Stimulated activated CD8-positive, alpha-beta memory T cell treated with anti-CD3 and anti-CD28 coated beads, Interleukin-2, amount 100 ng/mL, for 48 hours (primary cell): ENCODE results near the gene SPAM1.
A peak's percentile ranks its signal among the peaks of the same experiment; 100 is the strongest.
"Not testable (repeated sequence)": the region's sequence is repeated elsewhere in the genome, so short reads cannot be mapped to it uniquely, and the experiment has no call there.

Experiments
- DNase-seq, 2 donors: peaks; one replicate each; pipeline ENCODE4 v3.0.0-alpha.2; 2020; ENCODE audit warnings: low read depth in 2 of 2

SPAM1 gene

DNA sequence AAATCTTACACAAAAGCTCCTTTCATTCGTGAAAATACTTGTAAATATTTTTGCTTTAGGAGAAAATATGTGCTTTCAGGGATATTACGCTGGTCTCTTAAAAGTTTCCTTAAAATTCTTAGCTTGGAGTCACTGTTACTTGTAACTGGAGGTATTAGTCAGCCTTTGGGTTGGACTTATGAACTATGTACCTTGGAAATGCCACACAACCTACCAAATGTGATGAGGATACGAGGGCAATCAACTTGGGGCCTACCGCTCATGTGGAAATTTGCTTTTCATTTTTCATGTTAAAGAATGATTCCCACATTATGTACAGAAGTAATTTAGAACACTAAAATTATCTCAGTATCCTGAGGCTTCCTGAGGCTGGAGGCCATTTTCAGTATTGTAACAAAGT lies 23.1 kb downstream of the SPAM1 start:
- DNase-seq = no peak

DNA sequence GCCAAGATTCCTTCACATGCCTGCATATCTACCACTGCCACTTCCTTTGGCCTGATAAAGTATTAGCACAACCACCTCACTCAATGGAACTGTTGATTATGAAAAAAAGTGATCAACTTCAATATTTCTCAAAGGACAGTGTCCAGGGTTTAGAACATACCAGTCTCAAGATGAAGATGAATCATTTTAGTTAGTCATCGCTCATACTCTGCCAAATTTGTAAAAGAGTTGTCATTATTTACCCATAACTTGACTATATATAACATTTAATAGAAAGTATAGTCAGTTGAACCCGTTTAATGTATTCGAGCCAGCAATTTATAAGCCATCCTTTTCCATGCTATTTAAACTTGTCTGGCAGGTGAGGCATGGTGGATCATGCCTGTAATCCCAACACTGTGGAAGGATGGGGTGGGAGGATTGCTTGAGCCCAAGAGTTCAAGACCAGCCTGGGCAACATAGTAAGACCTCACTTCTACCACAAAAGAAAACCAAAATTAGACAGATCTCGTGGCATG lies 33.2 kb downstream of the SPAM1 start:
- no peak for DNase-seq

DNA sequence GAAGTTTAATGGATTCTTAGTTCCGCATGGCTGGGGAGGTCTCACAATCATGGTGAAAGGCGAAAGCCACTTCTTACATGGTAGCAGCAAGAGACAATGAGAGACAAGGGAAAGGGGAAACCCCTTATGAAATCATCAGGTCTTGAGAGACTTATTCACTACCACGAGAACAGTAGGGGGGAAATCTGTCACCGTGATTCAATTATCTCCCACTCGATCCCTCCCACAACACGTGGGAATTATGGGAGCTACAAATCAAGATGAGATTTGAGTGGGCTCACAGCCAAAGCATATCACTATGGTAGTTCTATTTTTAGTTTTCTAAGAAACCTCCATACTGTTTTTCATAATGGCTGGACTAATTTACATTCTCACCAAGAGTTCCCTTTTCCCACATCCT lies 36.7 kb downstream of the SPAM1 start:
- DNase-seq = peak in 1 of 2 donors; percentile 1

DNA sequence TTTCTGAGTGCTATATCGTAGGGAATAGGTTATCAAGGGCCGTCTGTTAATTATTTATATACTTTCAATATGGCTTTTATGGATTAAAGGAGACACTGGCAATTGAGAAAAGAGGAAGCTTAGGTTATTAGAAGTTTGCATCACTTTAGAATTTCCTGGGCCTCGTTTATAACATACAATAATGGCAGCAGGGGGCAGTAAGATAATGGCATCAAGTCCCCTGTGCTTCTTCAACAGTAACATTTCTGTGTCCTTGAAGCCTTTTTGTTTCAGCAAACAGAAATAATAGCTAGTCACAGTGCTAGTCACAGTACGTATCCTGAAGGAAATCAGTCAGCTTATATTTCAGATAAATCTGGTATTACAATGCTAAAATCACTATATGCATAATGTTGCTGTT lies 41.9 kb downstream of the SPAM1 start:
- DNase-seq = no peak

DNA sequence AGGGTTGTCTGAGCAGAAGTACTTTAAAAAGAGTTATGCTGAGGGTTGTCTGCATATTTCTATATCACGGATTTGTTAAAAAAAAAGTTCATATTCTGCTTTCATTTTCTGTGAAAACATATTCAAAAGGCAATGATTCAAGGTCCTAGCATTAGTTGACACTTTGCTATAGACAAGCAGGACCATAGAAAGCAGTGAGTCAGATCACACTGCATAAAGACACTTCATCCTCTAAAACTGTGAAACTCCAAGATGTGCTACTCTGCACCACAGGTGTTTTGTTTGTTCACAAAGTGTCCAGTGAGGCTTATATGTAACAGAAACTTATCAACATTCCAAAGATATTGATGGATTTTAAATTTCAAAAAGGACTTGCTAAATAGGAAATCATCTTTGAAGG lies 47.0 kb downstream of the SPAM1 start:
- DNase-seq = no peak

DNA sequence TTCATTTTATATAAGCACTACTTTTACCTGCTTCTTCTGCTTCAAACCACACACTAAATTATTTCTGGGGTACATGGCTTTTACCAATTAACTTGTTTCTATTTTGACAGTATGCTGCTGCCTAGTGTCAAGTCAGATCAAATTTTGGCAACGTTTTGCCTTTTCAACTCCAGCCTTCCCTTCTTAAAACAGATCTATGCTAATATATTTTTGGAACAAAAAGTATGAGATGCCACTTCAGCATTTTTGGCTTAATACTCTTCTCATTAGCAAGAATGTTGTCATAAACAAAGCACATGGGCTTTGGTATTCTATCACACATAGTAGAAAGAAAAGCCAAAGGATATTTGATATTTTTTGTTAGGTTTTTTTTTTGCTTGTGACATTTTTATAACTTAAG lies 47.8 kb downstream of the SPAM1 start:
- DNase-seq = no peak

DNA sequence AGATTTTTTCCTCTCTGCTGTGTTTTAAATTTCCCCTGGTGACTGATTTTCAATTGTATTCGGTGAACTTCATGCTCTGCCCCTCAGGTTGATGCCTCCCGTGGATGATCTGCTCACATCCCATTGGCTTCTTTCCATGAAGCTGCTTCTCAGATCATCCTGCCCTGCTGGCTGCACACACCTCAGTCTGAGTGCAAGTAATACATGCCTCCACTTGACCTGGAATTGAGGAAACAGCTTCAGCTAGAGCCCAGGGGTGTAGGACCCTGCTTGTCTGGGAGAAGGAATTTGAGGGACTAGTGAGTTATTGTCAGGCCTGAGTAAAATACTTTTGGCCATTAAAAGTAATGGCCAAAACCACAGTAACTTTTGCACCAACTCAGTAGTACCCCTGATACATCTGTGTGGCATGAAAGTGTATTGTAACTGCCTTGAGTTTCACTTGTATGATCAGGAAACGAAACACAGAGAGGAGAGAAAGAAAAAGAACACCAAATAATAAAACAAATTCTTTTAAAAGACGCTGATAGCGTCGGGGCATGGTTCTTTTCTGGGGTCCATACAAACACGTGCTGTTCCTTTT lies 49.4 kb downstream of the SPAM1 start:
- no peak for DNase-seq

DNA sequence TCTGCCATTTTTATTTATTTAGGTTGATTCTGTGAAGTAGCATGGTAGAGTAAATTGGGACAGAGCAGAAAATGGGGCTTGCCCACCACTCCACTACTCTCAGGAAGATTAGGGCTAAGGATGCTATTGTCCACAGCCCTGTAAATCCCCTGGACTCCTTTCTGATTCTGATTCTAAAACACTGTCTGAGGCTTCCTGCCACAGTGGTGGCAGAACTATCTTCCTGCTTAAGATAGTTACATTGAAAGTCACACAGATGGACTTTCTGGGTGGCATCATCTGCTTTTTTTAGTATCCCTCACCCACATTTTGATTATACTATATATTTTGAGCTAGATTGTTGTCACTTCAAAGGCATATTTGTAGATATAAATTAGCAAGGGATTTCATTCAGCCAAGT lies 50.0 kb downstream of the SPAM1 start:
- no peak for DNase-seq

DNA sequence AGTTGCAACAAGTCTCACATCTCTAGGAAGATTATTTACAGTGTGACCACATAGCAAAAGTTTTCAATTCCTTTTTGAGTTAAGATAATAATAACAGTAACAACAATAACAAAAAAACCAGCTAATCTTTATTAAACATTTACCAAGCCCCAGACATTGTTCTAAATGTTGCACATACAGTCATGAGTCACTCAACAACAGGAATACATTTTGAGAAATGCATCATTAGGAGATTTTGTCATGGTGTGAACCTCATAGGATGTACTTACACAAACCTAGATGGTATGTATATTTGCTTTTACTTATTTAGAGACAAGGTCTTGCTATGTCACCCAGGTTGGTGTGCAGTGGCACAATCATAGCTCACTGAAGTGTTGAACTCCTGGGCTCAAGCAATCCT lies 52.0 kb downstream of the SPAM1 start:
- no peak for DNase-seq

DNA sequence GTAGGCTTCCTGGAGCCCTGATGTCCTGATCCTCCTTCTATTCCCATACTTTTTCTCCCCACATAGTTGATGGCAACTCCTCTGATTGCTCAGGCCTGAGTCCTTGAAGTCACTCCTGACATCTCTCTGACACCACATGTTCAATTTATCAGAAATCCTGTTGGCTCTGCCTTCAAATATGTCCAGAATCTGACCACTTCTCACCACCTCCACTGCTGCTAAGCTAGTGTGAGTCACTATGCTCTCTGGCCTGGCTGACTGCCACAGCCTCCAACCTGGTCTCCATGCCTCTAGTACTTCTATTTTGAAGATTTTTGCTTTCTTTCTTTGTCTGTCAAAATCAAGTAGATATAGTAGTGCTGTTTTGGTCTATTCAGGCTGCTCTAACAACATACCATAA lies 54.8 kb downstream of the SPAM1 start:
- no peak for DNase-seq

DNA sequence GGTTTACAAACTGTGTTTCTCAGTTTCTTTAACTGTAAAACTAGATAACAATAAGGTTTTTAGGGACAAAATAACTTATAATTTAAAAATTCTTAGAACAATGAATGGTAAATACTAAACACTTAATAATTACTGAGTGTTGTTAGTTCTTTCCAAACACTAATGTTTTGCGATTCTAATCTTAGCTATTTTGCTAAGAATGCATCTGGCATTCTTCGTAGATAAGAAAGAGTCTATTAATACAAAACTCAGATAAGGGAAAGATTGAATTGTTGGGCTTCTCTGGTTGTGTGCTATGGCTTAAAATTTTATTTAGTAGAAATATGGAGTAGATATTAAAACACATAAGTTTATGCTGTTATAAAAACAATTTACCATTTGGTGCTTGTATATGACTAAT lies 62.4 kb downstream of the SPAM1 start:
- DNase-seq = no peak

DNA sequence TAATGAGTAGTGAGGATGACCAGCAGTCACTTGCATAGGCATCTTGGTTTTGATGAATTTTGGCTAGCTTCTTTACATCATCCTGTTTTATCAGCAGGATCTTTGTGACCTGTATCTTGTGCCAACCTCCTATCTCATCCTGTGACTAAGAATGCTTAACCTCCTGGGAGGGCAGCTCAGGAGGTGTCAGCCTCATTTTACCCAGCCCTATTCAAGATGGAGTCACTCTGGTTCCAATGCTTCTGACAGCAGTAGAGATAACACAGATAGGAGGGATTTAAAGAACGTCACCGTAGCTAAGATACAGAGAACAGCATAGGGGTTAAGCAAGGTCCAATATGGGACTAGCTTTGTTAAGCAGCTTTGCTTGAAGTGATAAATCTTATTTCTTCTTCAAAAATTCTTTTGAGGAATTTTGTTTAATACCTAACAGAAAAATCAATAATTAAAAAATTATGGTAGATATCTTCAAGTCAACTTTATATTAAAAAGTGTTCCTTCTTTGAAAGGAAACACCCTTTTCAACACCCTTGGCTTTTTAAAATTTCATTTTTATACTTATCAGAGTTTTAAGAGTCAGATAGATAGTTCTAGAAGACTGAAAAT lies 68.0 kb downstream of the SPAM1 start:
- no peak for DNase-seq

DNA sequence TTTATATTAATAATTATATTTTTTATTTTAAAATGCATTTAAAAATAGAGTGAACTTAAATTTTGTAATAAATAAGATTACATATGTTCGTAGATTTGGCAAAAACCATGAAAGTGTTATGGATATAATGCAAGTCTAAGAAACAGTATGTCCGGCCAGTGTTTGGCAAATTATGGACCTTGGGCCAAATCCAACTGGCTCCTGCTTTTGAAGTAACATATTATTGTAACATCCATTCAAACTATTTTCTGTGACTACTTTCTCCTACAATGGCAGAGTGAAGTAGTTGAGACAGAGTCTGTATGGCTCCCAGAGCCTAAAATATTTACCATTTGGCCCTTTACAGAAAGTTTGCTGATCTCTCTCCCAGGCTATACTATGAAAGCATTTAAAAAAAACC lies 69.0 kb downstream of the SPAM1 start:
- no peak for DNase-seq

DNA sequence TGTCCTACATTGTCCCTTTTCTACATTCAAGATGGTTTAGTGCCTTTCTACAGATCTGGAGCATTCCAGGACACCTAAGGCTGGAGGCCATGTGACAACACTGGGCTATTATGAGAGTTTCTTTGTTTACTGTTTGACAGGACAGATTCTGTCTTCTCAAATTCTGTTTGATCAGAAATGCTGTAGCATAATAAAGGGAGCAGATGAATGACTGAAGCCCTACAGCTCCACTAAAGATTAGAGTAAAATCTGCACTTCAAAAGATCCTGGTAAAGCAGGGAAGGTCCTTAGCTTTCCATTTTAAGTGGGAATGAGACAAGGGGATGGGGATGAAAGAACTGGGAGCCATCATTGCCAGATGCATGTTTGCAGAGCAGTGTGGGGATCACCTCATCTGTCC lies 69.4 kb downstream of the SPAM1 start:
- DNase-seq = no peak

DNA sequence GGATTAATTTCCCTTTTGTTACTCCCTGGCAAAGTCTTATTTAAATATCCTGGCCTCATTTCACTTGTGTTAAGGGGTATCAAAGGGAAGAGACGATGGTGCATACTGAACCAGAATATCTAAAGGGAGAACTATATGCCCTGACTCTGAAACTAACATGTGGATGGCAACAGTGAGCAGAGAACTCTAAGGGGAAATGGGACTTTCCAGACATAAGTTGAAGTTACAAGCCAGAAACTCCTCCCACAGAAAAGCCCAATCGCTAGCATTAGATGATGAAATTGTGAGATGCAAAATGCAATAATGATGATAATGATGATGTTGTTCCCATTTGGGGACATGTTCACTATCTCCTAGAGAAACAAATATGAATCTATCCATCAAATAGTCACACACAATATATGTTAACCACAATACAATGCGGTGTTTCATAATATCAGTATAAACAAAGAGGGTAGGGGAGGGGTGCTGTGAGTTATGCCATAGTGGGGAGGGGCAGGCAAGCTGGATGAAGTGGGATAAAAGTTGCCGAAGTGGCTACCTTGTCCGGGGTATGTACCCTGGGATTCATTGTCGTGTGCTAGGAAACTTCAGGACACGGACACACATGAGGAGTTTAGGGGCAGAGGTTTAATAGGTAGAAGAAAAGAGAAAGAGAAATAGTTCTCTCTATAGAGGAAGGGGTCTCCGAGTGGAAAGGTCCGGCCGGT lies 70.7 kb downstream of the SPAM1 start:
- DNase-seq = no peak

DNA sequence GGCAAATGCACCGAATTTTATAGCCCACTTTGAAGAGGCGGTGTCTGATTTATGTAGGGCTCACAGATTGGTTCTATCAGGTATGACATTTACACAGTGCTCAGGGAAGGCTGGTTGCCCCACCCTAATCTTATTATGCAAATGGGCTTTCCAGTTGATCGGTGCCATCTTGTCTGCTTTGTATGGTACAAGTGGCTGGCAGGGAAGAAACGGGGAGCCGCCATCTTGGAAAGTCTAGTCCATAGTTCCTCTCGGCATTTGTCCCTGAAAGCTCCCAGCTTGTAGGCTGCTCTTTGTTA lies 71.2 kb downstream of the SPAM1 start:
- DNase-seq = no peak

DNA sequence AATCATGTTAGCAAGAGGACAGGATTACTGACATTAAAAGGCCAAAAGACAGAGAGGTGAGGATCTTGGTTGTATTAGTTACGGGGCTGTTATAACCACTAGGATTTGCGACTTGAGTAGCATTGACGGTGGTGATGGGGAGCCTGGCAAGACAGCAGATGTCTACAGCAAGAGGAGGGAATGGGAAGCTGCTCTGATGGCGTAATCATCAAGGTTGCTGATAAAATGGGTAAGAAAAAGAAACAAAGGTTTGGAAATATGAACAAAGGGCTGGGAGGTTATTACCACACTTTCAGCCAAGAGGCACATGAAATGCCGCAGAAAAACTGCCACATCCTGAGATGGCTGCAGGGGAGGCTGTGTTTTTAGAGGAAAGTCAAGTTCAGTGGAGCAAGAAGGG lies 73.9 kb downstream of the SPAM1 start:
- no peak for DNase-seq

DNA sequence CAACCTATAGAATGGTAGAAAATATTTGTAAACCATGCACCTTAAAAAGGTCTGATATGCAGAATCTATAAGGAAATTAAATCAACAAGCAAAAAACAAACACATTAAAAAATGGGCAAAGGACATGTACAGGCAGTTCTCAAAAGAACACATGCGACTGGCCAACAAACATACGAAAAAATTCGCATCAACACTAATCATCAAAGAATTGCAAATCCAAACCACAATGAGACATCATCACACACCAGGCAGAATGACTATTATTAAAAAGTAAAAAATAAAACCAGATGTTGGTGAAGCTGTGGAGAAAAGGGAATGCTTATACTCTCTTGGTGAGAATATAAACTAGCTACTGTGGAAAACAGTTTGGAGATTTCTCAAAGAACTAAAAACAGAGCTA lies 74.7 kb downstream of the SPAM1 start:
- no peak for DNase-seq

DNA sequence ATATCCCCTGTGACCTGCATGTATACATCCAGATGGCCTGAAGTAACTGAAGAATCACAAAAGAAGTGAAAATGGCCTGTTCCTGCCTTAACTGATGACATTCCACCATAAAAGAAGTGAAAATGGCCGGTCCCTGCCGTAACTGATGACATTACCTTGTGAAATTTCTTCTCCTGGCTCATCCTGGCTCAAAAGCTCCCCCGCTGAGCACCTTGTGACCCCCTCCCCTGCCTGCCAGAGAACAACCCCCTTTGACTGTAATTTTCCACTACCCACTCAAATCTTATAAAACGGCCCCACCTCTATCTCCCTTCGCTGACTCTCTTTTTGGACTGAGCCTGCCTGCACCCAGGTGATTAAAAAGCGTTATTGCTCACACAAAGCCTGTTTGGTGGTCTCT lies 83.3 kb downstream of the SPAM1 start:
- DNase-seq = not testable (repeated sequence)

DNA sequence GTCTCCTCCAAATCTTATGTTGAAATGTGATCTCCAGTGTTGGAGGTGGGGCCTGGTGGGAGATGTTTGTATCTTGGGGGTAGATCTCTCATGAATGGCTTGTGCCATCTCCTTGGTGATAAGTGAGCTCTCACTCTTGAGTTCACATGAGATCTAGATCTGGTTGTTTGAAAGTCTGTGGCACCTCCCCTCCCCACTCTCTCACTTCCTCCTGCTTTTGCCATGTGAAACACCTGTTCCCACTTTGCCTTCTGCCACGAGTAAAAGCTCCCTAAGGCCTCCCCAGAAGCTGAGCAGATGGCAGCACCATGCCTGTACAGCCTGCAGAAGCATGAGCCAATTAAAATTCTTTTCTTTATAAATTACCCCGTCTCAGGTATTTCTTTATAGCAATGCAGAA lies 84.3 kb downstream of the SPAM1 start:
- no peak for DNase-seq
